Stimulated activated CD8-positive, alpha-beta memory T cell treated with anti-CD3 and anti-CD28 coated beads, Interleukin-7, amount 100 ng/mL, for 24 hours (primary cell): ENCODE measurements around the gene HEXIM1.
"Not testable (repeated sequence)": the region's sequence is repeated elsewhere in the genome, so short reads cannot be mapped to it uniquely, and the experiment has no call there.

Experiments used
- DNase-seq: peaks from one replicate; pipeline ENCODE4 v3.0.0-alpha.2; 2020; ENCODE audit warnings: low read depth

HEXIM1 gene

GRCh38 chr17:45114117-45114932, 34.0 kb upstream of the HEXIM1 start:
- DNase-seq = no peak

- no peak for DNase-seq
Observed at GRCh38 chr17:45115015-45115625, 33.2 kb upstream of the HEXIM1 start.

GRCh38 chr17:45115871-45116270, 32.4 kb upstream of the HEXIM1 start:
- DNase-seq = no peak

- no peak for DNase-seq
Observed at GRCh38 chr17:45116434-45117016, 31.8 kb upstream of the HEXIM1 start.

GRCh38 chr17:45117334-45117733, 30.9 kb upstream of the HEXIM1 start:
- no peak for DNase-seq

GRCh38 chr17:45117848-45118646, 30.2 kb upstream of the HEXIM1 start:
- DNase-seq = no peak

- DNase-seq = no peak
Observed at GRCh38 chr17:45118691-45119090, 29.6 kb upstream of the HEXIM1 start.

GRCh38 chr17:45119964-45120363, 28.3 kb upstream of the HEXIM1 start:
- DNase-seq = no peak

GRCh38 chr17:45120558-45120957, 27.7 kb upstream of the HEXIM1 start:
- DNase-seq = no peak

- no peak for DNase-seq
Observed at GRCh38 chr17:45121055-45121454, 27.2 kb upstream of the HEXIM1 start.

- DNase-seq = no peak
Observed at GRCh38 chr17:45123076-45123770, 25.1 kb upstream of the HEXIM1 start.

- no peak for DNase-seq
Observed at GRCh38 chr17:45123930-45124796, 24.1 kb upstream of the HEXIM1 start.

- DNase-seq = not testable (repeated sequence)
Observed at GRCh38 chr17:45124797-45125122, 23.5 kb upstream of the HEXIM1 start.

- DNase-seq = no peak
Observed at GRCh38 chr17:45125509-45125908, 22.8 kb upstream of the HEXIM1 start.

- DNase-seq = no peak
Observed at GRCh38 chr17:45127207-45127547, 21.1 kb upstream of the HEXIM1 start.

GRCh38 chr17:45127548-45128300, 20.6 kb upstream of the HEXIM1 start:
- no peak for DNase-seq

GRCh38 chr17:45128331-45128730, 19.9 kb upstream of the HEXIM1 start:
- DNase-seq = no peak

- DNase-seq = no peak
Observed at GRCh38 chr17:45128989-45129388, 19.3 kb upstream of the HEXIM1 start.

- no peak for DNase-seq
Observed at GRCh38 chr17:45129426-45129939, 18.8 kb upstream of the HEXIM1 start.
